ENCODE measurements around the gene SLC5A2.
A peak's percentile ranks its signal among the peaks of the same experiment; 100 is the strongest.
"Not testable (repeated sequence)": the region's sequence is repeated elsewhere in the genome, so short reads cannot be mapped to it uniquely, and the experiment has no call there.

The SLC5A2 gene

DNA sequence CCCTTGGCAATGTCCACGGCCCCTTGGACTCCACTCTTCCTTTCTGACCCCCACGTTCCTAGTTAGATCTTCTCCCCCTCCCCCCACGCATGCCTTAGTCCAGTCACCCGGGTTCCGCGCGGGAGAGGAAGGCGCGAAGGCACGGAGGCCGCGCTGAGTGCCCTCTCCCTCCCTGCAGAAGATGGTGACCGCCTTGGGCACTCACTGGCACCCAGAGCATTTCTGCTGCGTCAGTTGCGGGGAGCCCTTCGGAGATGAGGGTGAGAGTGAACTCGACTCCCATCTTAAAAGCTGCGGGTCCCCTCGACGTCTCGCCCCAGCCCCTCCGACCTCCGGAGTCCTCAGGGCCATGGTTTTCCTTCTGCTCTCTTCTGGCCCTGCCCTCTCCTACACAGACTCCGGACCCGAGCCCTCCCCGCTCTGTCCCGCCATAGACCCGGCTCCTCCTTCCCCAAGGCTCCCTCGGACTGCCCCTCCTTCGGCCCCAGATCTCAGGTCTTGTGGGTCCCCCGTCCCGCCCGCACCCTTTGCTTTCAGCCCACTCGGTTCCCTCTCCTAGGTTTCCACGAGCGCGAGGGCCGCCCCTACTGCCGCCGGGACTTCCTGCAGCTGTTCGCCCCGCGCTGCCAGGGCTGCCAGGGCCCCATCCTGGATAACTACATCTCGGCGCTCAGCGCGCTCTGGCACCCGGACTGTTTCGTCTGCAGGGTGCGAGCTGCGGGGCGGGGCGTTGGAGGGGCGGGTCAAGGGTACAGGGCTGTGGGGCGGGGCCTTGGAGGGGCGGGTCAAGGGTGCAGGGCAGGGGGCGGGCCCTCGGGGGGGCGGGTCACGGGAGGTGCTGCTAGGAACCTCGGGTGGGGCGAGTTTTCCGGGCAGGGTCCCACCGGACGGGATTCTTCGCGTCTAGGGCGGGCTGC, 6.4 kb upstream of the SLC5A2 start:
- DNase-seq: peak; percentile 63 to 91 (median 82)

DNA sequence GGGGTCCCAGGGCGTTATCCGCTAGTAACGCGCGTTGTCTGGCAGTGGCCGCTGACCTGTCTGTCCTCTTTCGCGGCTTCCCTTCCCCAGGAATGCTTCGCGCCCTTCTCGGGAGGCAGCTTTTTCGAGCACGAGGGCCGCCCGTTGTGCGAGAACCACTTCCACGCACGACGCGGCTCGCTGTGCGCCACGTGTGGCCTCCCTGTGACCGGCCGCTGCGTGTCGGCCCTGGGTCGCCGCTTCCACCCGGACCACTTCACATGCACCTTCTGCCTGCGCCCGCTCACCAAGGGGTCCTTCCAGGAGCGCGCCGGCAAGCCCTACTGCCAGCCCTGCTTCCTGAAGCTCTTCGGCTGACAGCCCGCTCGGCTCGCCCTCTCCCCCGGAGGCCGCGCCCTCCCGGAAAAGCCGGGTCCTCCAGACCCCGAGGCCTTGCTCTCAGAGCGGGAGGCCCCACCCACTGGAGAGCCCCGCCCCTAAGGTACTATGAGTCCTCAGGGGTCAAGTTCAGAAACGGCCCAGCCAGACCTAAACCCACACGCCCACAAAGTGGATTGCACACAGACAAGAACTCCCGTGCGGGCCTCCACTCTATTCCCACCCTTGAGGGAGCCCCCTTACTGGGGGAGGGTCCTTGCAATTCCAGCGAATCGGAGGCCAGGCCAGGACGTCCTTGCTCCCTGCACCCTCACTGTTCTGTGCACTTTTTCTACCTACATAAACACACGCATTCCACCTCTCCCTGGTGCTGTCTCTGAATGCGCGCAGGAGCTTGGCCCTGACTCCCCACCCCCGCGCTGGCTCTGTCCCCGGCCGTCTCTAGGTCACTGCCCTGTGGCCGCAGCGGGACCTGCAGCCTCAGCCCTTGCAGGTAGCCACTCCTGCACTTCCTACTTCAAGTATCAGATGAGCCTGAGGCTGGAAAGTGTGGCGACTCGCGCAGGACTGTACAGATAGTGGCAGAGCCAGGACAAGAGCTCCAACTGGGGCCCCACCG, 5.4 kb upstream of the SLC5A2 start:
- peak in 3 of 5 experiments; percentile 18 to 38 (median 27) for DNase-seq

DNA sequence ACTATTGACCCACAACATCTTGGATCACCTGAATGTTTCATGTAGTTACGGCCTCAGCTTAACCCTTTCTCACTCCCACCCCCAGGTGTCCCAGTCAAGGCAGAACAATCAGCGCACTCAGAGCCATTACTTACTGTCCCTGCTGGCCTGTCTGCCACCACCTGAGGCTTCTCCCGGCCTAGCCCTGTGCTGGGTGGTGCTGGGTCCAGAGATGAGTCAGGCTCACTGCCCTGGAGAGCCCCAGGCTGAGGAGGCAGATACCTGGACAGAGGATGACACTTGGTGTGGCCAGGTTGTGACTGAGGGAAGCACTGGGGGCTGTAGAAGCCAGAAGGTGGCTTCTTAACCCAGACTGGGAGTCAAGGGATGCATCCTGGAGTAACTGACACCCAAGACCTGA, 4.0 kb upstream of the SLC5A2 start:
- DNase-seq: no peak

DNA sequence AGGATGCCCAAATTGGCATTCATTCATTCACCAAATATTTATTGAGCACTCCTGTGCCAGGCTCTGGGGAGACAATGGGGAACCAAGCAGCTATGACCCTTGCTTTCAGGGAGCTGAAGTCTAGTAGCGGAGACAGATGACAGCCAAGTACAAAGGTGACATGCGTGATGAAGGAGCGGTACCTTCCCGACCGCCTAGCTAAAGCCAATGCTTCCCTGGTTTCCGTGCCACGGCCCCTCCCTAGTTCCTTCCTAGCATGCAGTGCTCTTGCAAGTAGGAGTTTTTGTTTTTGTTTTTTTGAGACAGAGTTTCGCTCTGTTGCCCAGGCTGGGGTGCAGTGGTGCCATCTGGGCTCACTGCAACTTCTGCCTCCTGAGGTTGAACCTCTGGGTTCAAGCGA, 3.2 kb upstream of the SLC5A2 start:
- no peak for DNase-seq

DNA sequence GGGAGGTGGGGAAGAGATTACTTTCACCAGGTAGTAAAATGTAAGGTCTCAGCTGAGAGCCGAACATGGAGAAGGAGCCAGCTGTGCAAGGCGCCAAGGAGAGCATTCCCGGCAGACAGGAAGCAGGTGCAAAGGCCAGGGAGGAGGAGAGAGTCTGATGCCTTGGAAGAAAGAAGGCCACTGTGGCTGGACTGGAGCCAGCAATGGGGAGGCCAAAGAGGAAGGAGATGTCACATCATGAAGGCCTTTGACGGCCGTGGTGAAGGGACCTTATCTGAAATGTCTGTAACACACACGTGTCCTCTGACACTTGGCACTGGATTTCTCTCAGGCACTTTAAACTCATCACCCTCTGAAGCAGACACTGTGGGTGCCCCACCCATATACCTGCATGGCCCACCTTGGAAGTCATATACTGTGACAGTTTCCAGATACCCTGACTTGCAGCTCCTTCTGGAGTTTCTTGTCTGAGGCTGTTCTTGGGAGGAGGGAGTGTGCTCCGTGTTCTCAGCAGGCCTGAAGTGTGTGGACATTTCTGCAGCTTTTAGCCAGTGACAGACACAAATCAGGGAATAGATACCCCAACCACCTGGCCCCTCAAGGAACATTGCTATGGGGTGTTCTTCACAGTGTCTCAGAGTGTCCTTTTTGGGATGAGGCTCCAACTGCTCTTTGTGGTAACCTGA, 1.9 kb upstream of the SLC5A2 start:
- no peak for DNase-seq

DNA sequence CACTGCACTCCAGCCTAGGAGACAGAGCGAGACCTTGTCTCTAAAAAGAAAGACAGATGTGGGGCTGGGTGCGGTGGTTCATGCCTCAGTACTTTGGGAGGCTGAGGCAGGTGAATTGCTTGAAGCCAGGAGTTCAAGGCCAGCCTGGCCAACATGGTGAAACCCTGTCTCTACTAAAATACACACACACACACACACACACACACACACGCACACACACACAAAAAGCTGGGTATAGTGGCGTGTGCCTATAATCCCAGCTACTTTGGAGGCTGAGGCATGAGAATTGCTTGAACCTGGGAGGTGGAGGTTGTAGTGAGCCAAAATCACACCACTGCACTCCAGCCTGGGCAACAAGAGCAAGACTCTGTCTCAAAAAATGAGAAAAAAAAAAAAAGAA, 1.1 kb downstream of the SLC5A2 start:
- DNase-seq: not testable (repeated sequence)

DNA sequence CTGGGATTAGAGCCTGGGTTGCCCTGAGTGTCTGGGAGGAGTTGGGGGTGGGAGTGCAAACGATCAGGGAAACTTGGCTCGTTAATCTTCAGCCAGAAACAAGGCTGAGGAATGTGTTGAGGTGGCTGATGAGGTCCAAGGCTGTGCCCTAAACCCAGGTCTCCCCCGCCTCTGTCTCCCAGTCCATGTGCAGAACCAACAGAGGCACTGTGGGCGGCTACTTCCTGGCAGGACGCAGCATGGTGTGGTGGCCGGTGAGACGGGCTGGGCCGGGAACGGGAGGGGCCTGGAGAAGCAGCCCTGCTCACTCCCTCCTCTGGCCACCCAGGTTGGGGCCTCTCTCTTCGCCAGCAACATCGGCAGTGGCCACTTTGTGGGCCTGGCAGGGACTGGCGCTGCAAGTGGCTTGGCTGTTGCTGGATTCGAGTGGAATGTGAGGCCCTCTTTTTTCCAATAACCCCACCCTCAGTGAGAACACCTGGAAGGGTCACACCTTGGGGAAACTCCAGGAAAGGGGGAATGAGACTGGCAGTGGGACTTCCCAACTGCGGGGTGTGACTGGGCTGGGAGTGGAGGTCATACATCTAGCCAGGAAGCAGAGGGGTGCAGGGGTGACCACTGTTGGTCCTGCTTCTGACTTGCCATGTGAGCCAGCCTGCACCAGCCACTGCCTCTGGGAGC, 1.7 kb downstream of the SLC5A2 start:
- DNase-seq: no peak

DNA sequence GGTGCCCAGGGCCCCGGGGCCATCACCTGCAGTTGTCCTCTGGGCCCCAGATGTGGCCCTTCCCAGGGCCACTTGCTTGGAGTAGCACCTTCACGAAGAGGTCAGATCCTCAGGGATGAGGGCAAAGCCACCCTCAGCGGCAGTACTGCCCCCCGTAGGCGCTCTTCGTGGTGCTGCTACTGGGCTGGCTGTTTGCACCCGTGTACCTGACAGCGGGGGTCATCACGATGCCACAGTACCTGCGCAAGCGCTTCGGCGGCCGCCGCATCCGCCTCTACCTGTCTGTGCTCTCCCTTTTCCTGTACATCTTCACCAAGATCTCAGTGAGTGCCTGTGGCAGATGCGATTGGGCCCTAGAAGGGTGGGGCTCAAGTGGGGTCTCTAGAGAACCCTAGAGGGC, 2.6 kb downstream of the SLC5A2 start:
- no peak for DNase-seq

DNA sequence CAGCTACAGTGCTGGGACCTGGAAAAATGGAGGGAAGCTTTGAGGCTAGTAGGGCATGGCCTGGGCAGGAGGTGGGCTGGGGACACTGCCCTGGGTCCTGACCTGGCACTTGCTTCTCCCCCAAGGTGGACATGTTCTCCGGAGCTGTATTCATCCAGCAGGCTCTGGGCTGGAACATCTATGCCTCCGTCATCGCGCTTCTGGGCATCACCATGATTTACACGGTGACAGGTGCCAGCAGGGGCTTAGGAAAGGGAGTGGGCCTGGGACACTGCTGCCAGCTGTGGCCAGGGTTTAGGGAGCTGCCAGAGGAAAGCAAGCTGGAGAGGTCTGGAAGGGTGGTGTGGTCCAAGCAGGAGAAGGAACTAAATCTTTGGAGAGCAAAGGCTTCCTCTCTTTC, 3.1 kb downstream of the SLC5A2 start:
- no peak for DNase-seq

DNA sequence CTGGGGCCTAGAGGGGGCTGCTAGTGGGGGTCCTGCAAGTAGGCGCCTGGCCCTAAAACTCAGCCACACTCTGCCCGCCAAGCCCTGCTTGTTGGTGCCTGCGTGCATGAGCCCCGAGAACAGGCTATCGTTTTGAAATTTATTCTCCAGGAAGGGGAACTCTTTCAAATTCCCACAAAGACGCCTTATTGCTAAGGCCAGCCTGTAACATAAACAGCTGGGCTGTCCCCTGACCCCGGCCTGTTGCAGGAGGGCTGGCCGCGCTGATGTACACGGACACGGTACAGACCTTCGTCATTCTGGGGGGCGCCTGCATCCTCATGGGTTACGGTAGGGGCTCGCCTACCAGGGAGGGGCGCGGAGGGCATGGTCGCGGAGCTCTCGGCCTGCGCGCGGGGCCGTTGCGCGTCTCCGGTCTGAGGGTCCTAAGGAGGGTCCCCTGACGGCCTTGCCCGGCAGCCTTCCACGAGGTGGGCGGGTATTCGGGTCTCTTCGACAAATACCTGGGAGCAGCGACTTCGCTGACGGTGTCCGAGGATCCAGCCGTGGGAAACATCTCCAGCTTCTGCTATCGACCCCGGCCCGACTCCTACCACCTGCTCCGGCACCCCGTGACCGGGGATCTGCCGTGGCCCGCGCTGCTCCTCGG, 4.3 kb downstream of the SLC5A2 start:
- no peak for DNase-seq

DNA sequence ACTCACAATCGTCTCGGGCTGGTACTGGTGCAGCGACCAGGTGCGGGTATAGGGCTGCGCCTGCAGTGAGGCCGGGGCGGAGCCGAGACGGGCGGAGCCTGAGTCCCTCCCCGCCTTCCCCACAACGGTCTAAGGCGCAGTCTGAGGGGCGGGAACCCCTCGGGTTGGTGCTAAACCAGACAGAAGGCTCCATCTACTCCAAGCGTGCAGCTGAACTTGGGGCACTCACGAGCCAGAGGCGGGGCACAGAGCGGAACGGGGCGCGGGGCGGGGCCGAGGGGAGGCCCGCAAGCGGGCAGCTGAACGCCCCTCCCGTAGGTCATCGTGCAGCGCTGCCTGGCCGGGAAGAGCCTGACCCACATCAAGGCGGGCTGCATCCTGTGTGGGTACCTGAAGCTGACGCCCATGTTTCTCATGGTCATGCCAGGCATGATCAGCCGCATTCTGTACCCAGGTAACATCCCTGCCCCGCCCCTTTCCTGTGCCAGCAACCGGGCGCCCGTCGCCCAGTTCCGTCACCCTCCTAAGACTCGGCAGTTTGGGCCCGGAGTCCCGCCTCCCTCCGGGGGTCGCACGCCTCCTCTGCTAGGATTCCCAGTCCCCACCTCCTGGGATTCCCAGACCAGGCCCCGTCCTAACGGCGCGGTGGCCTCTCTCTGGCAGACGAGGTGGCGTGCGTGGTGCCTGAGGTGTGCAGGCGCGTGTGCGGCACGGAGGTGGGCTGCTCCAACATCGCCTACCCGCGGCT, 5.0 kb downstream of the SLC5A2 start:
- DNase-seq: peak; percentile 49 to 75 (median 72)

DNA sequence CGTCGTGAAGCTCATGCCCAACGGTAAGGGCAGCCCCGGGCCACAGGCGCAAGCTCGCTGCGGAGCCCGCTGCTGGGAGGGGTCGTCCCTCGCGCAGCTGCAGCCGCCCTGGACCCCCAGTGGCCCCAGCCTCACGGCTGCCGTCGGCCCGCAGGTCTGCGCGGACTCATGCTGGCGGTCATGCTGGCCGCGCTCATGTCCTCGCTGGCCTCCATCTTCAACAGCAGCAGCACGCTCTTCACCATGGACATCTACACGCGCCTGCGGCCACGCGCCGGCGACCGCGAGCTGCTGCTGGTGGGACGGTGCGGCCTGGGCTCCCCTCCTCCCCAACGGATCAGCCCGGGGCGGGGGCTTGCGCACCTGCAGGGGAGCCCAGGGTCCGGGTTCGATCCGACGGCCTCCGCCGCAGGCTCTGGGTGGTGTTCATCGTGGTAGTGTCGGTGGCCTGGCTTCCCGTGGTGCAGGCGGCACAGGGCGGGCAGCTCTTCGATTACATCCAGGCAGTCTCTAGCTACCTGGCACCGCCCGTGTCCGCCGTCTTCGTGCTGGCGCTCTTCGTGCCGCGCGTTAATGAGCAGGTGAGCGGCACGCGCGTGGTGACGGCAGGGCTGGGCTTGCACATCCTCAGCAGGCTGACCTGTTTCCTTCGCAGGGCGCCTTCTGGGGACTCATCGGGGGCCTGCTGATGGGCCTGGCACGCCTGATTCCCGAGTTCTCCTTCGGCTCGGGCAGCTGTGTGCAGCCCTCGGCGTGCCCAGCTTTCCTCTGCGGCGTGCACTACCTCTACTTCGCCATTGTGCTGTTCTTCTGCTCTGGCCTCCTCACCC, 5.8 kb downstream of the SLC5A2 start:
- DNase-seq: no peak

DNA sequence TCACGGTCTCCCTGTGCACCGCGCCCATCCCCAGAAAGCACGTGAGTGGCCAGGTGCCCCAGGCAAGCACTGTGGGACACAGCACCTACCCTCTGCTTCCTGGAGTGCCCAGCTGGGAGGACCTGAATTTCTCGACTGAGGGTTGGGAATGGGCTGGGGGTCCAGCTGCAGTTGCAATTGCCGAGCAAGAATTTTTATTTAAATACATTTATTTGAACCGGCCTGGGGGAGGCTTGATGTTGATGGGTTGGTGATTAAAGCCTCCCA, 6.3 kb downstream of the SLC5A2 start:
- no peak for DNase-seq

DNA sequence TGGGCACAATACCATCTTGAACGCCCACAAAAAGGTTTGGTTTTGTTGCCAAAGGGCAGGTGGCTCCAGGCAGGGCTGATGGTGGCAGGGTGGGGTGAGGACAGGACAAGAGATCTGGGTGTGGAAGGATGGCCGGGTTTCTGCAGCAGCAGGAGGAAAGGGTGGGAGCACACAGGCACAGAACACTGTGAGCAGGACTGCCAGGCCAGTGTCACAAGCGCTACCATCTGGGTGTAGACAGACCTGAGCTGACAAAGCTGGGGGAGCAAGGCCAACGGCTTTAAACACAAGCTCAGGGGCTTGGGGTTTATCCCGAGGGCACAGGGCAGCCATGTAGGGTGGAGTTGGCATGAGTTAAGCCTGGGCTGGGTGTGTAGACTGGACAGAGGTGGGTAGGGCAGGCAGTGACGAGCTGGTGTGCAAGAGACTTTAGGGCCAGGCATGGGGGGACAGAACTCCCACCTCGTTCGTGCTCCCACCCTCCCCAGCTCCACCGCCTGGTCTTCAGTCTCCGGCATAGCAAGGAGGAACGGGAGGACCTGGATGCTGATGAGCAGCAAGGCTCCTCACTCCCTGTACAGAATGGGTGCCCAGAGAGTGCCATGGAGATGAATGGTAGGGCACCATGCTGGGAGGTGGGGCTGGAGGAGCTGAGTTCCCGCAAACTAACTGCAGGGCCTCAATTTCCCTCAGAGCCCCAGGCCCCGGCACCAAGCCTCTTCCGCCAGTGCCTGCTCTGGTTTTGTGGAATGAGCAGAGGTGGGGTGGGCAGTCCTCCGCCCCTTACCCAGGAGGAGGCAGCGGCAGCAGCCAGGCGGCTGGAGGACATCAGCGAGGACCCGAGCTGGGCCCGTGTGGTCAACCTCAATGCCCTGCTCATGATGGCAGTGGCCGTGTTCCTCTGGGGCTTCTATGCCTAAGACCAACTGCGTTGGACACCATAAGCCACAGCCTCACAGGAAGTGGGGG, 7.0 kb downstream of the SLC5A2 start:
- no peak for DNase-seq

DNA sequence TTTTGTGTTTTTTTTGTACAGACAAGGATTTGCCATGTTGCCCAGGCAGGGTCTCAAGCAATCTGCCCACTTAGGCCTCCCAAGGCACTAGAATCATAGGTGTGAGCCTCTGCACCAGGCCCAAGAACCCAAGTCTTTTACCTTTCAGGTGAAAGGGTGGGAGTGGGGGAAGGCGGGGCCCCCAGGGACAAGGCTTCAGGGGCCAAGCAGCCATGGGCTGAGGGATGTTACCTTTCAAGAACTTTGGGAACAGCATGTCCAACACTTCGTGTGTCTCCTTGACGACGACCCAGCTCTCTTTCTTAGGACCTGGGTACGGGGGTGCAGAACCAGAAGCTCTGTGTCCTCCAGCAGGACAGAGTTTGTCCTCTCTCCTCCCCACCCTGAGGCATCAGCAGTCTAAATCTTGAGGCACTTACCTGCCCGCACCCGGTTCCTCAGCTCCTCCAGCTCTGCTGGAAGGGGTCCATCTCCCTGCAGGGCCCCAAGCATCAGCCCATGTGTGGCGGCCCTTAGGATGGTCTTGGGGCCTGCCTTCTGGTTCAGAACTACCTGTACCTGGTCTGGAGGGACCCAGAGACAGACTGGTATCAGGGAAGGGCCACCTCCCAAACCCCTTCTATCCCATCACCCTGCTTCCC, 9.0 kb downstream of the SLC5A2 start:
- DNase-seq: no peak

DNA sequence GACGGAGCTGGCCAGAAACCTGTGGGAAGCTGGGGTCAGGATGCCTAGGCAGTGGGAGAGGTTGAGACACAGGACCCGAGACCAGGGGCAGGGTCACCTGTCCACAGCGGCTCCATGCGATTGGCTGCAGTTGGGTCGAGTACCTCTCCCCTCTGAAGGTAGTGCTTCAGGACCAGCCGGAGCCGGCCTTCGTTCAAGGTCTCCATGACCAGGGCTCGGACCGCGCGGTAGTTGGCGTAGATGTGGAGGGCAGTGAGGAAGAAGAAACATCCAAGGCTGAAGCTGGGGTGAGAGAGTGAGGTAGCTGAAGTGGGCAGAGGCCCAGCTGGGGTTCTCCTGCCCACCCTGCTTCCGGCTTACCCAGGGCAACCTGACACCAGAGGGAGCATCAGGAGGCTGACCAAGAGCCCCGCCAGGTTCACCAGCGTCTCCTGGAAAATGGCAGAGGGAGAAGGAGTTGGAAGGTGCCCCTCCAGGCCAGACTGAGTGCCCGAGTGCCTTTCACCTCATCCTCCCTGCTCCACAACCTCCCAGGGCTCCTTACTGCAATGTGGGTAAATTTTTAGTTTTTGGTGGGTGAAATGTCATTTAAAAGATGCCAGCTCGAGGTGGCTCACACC, 10.7 kb downstream of the SLC5A2 start:
- DNase-seq: no peak

DNA sequence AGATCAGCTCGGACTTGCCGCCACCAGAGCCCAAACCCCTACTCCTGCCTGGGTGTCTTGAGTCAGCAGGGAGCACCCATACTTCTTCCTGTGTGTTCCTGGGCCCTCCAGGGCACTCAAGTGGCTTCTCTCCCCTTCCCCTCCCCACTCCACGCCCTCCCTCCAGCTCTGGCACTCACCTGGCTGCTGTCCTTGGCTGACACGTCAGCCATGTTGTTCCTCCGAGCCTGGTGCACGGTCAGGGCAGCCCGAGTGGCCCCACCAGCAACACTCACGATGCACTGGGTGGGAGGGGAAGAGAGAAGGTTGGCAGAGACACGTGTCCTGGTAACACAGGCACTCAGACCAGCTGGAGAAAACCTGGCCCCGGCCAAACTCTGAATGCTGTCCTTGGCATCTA, 13.7 kb downstream of the SLC5A2 start:
- no peak for DNase-seq

DNA sequence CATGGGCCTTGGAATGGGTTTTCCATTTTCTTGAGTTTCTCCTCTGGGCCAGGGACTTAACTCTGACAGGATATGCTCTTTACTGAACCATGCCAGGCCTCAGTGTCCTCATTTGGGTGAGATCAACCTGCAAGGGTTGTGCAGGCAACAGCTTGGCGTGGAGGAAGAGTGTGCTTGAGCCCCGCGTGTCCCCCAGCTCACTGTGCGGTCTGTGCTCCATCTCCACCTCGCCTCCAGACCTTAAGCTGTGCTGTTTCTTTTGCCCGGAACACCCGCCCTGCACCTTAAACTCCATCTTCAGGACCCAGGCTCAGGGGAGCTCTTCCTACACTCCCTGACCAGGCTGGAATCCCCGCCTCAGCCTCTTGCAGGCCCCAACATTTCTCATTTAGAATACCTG, 15.6 kb downstream of the SLC5A2 start:
- DNase-seq: no peak

All from T-helper 2 cell (primary cell).